HG03460 (cell line): ENCODE measurements around the gene WIPF3.
A peak's percentile ranks its signal among the peaks of the same experiment; 100 is the strongest.

Experiments used
- ATAC-seq: cut with Tn5 transposase; IDR thresholded peaks from one replicate; pipeline ENCODE4 v1.9.1; 2021; ENCODE audit not compliant: unreplicated experiment

The WIPF3 gene

DNA sequence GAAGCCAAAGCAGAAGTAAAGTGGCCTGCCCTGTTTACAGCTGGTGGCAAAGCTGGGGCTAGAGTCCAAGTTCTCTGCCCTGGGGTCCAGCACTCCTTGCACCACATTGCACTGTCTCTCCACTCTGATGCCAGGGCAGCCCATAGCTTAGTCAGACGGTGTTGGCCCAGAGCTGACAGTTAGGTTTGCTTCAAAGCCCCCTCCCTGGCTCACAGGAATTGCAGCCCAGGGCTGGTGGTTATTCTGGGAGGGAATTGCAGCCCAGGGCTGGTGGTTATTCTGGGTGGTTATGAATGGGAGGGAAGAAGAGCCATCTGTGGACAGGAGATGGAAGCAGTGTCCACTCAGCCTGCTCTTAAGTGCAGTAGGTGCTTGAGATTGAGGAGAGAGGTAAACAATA, 94.4 kb downstream of the WIPF3 start:
- ATAC-seq = no peak

DNA sequence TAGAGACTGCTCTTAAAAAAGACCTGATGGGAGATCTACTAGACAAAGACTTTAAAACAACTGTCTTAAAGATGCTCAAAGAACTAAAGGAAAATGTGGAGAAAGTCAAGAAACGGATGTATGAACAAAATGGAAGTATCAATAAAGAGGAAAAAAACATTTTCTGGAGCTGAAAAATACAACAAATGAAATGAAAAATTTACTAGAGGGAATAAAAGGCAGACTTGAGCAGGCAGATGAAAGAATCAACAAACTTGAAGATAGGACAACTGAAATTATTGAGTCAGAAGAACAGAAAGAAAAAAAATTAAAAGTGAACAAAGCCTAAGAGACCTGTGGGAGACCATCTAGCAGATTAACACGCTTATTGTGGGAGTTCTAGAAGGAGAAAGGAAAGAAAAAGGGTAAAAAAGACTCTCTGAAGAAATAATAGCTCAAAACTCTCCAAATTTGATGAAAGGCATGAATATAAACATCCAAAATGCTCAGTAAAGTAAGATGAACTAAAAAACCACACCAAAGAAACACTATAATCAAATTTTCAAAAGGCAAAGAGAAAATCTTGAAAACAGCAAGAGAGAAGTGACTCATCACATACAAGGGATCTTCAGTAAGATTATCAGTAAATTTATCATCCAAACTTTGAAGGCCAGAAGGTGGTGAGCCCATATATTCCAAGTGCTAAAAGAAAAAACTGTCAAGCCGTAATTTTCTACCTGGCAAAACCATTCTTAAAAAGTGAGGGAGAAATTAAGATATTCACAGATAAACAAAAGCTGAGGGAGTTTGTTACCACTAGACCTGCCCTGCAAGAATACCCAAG, 100.1 kb downstream of the WIPF3 start:
- no peak for ATAC-seq

DNA sequence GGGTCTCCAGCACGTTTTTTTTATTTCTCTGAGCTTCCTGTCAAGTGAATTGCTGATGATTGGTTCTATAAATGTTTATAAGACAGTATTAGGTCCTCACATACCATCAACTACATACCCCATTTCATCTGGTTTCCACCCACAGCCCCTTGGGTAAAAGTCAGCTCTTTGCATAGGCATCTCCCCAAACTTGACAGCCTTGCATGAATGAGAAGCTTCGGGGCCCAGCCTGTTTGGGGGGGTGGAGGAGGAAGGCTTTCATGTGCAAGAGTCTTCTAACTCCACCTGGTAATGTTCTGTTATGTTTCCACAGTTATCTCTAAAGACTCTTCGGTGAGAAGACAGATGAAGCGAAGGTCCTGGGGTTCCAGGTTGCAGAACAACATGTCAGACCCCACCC, 107.9 kb downstream of the WIPF3 start:
- ATAC-seq = no peak

GRCh38 chr7:29915481-29916215, 109.3 kb downstream of the WIPF3 start:
- no peak for ATAC-seq

- ATAC-seq = no peak
Measured at GRCh38 chr7:29917641-29918040, 111.3 kb downstream of the WIPF3 start.

DNA sequence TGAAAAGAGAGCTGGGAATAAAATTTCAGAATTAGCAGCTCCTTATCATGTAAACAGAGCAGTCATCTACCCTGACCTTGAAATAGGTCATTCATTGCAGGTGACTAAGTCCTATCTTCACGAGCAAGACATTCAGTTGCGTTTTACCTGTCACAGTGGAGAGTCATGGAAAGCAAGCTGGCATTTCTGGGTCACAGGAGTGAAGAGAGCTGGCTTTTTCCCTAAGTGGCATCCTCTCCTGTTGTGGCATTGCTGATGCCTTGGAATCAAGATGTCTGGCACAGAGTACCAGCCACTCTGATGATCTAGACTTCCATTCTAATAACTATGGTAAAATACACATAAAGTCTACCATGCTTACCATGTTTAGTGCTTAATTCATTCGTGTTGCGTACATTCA, 112.5 kb downstream of the WIPF3 start:
- ATAC-seq = no peak

DNA sequence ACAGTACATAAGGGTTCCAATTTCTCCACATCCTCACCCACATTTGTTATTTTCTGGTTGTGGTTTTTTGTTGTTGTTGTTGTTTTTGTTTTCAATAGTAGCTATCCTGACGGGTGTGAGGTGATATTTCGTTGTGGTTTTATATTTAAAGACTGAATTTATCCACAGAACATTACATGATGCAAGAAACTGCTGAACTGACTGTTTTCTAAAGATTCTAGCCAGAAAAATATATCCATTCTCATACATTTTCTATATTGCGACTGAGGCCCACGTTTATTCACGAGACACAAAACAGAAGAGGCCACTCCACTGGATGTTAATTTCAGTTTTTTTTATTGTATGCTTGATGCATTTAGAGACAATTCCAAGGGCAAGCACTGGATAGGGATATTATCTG, 113.5 kb downstream of the WIPF3 start:
- no peak for ATAC-seq

- no peak for ATAC-seq
Measured at GRCh38 chr7:29920491-29920890, 114.2 kb downstream of the WIPF3 start.

DNA sequence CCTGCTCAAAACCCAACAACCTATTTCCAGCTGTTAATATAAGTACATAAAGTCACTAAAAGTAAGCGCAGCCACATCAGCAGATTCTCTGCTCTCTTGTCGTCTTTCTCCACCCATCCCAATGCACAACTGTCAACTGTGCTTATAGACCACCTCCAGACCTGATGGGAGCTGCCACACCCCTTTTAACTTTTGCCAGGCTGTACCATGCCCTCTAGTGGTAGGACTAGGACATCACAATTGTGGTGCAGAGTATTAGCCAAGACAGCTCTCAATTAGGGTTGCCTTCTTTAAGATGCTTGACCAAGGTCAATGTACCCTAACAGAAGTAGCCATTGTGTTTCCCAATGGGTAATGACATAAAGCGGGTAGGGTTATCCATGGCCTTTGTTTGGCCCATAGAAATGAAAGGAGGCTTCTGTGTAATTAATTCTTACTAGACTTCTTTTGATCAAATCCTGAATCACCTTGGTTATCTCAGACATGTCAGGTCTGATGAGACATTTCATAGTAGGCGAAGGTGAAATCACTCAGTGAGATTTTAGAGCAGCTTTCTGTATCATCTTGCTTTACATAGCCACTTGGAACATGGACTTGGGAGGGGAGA, 115.2 kb downstream of the WIPF3 start:
- ATAC-seq = peak; percentile 86

DNA sequence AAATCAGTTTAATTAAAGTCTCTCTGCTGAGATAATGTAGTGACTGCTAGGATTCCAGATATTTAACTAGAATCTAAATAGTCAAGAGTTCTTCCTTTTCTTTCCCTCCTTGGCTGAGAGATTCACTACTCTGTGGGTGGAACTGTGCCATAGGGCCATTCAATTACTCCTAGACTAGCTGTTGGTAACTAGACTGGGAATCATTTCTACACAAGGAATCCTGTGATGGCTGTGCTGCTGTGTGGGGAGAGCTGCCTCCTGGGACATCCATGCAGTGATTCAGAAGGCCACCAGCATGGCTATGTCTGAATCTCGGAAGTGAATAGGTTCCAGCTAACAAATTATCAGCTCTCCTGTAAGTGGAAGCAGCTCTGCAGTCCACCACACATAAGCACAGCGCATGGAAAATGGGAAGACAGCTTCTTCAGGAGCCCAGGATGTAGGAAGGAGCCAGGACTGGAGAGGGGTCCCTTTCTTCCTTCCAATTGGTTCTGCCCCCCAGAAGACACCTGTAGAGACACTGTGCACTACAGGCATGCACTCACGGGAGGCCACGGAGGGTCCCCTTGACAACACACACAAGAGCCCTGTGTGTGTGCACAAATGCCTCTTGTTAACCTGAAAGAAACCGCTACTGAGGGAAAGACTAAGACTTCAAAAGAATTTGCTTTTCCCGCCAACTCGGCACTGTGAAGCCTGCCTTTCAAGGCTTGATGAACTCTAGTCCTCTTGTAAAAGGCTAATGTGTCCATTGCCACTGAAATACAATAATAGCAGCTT, 116.8 kb downstream of the WIPF3 start:
- no peak for ATAC-seq

DNA sequence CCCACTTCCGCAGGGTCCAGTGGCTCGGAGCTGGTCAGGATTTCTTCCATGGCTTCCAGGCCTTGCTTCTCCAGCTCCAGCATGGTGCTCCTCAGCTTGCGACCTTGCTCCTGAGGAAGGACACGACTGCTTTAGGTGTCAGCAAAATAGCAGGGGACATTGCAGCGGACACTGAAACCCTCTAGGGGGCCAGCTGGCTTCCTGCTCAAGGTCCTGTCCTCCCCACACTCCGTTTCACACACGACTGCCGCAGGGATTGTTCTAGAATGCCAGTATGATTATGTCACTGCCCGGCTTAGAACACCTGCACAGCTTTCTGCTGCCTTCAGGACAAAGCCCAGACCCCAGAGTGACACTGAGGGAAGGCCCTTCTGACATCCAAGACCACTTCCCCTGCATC, 117.7 kb downstream of the WIPF3 start:
- no peak for ATAC-seq

GRCh38 chr7:29924684-29925083, 118.4 kb downstream of the WIPF3 start:
- no peak for ATAC-seq

DNA sequence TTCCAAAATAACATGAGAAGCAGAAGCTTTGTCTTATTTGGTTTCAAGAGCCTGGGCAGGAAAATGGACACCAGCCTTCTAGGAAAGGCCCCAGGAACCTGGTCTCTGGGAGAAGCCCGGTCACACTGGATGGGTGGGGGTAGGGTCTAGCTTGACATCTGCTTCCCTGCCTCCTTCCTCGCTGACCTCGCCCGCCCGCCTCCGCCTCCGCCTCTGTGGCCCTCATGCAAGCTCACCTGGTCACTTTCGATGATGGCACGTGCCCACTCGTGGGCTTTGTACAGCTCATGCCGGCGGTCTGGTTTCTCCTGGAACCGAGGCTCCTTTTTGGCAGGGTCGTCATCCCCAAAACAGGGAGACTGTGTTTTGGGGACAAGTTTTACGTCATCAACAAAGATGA, 119.9 kb downstream of the WIPF3 start:
- ATAC-seq = no peak

DNA sequence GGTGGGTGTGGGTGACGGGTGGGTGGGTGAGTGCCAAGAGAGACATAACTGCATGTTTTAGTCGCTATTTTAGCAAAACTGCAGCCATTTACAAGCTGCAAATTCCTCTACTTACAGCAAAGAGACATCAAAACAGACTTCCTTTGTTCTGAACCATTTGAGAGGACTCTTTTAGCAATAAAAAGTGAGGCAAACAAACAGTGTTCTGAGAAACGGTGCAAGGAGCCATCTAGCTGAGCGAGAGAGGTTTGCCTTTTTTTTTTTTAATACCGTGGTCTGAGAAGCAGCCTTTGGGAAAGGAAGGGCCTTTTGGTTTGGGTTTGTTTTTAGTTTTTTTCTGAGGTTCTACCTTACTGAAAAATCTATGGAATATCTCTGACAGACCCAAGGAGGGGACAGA, 120.4 kb downstream of the WIPF3 start:
- ATAC-seq = no peak

- ATAC-seq = no peak
Measured at GRCh38 chr7:29929018-29929807, 122.9 kb downstream of the WIPF3 start.

GRCh38 chr7:29935111-29935510, 128.8 kb downstream of the WIPF3 start:
- ATAC-seq = no peak

DNA sequence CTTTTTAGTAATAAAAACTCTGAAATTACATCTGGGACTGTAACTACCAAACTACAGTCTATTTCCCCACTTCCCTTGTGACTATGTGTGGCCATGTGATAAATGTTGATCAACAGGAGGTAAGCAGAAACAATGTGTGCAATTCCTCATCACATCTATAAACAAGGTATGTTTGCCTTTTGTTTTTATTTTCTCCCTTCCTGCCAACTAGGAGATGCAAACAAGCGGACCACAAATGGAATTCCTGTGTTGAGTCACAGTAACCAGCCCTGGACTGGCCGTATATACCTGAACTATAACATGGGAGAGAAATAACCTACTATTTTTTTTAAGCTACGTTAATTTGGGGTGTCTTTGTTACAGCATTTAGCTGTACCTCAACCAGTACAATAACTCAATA, 130.8 kb downstream of the WIPF3 start:
- no peak for ATAC-seq

DNA sequence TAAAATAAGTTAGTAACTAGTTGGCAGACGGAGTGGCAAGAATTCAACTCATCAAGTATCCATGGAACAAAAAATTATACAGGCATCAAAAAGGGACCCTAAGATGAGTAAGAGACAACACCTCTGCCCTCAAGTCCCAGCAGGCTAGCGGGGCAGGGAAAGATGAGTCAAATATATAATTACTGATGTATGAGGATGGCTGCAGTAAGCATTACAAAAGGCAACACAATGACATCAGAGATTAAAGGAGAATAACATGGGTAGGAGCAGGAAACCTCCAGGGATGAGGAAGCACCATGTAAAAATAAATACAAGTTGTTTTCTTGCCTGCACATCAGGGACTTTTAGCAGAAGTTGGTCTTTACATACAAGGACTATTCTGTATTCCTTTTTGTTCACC, 133.9 kb downstream of the WIPF3 start:
- no peak for ATAC-seq

DNA sequence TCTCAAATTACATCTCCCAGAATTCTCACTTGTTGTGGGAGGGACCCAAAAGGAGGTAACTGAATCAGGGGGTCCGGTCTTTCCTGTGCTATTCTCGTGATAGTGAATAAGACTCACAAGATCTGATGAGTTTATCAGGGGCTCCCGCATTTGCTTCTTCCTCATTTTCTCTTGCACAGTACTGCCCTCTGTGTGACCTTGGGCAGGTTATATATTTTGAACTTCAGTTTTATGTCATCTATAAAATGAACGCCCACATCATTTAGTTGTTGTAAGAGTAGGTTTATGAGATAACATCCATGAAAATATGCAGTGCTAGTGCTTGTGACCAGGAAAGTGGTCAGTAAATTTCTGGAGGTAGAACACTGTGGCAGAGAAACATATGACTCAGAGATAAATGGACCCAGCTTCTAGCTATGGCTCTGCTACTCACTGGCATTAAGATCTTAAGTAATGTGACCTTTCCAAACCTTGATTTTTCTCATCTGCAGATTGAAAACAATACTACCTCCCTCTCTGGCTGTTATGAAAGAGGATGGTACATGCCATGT, 139.0 kb downstream of the WIPF3 start:
- no peak for ATAC-seq
